HepG2 (cell line): ENCODE results near the gene TMEM222. TPM values are rescaled to one million over a fixed set of nuclear protein-coding genes. Genes with fewer than 3 reads are reported as not detected.
A peak's percentile ranks its signal among the peaks of the same experiment; 100 is the strongest.

Experiments used
- ATAC-seq: fragments of 200-7000 bp; cut with Tn5 transposase; 3 replicates; pipeline ENCODE4 v1.9.1; 2020; ENCODE audit warnings: mild to moderate bottlenecking, moderate library complexity
- BruUV-seq: library from RNA; stranded (reverse); fragments of 400-500 nt; replicated peaks from 2 replicates; lab custom pipeline; 2021; lab: Mats Ljungman, UMichigan
- CTCF ChIA-PET: fragments of 300-600 bp; formaldehyde crosslinking; extraction: SDS; loops from one replicate; lab custom pipeline; 2021; ENCODE audit warnings: low total read pairs, inconsistent platforms, low intra/inter-chr PET ratio; lab: Yijun Ruan, JAX
- POLR2A ChIA-PET: fragments of 350-600 bp; sonication (Branson Sonifier 250); formaldehyde crosslinking; loops from one replicate; lab custom pipeline; 2020; ENCODE audit warnings: antibody characterized with exemption, inconsistent platforms; lab: Yijun Ruan, JAX
- DNase-seq: peaks from one replicate; pipeline ENCODE4 v3.0.0-alpha.2; 2015; ENCODE audit warnings: low spot score
- FAIRE-seq: peaks from 3 replicates; lab custom pipeline; 2011; peaks lifted over from hg19 to GRCh38; lab: Jason Lieb, UNC
- H2AFZ ChIP-seq: one replicate; pipeline ENCODE4 v1.6.1; 2011; ENCODE audit warnings: low read length, inconsistent platforms
- H3K27ac ChIP-seq: fragments of 300-600 bp; 3 replicates; pipeline ENCODE4 v1.8.0; 2011; ENCODE audit warnings: mixed run types, mild to moderate bottlenecking, mixed read lengths, low read length, inconsistent platforms; ENCODE audit not compliant: insufficient read depth; ENCODE audit errors: extremely low read length
- H3K27me3 ChIP-seq, 2 experiments: fragments of 200-600 bp in 1 of 2; 2 replicates in 1 of 2; 3 replicates in 1 of 2; pipeline versions ENCODE4 v1.6.0 to v1.8.0; 2011; ENCODE audit warnings: low read length in 2 of 2, mild to moderate bottlenecking in 2 of 2, moderate library complexity in 2 of 2, inconsistent platforms in 1 of 2; ENCODE audit not compliant: insufficient read depth in 2 of 2, control insufficient read depth in 1 of 2
- H3K36me3 ChIP-seq, 2 experiments: fragments of 200-600 bp in 1 of 2; replicated peaks in 1 of 2; 2 replicates in 1 of 2; 3 replicates in 1 of 2; pipeline versions ENCODE4 v1.5.1 to v1.8.0; 2011; ENCODE audit warnings: low read length in 2 of 2, inconsistent platforms in 1 of 2; ENCODE audit not compliant: insufficient read depth in 2 of 2, control insufficient read depth in 1 of 2
- H3K4me1 ChIP-seq: 2 replicates; pipeline ENCODE4 v1.5.1; 2012; ENCODE audit warnings: low read length, inconsistent platforms; ENCODE audit not compliant: insufficient read depth
- H3K4me2 ChIP-seq: 2 replicates; pipeline ENCODE4 v1.6.0; 2011; ENCODE audit warnings: low read depth, low read length, inconsistent platforms
- H3K4me3 ChIP-seq, 3 experiments: fragments of 200-600 bp in 1 of 3; sonication (generic), shearing (Covaris generic) in 1 of 3; replicated peaks in 1 of 3; 2 replicates each; pipeline ENCODE4 v1.5.1; 2011 to 2016; ENCODE audit warnings: low read length in 3 of 3, inconsistent platforms in 2 of 3, low read depth in 2 of 3, mild to moderate bottlenecking in 2 of 3, control low read depth in 1 of 3, mixed read lengths in 1 of 3; ENCODE audit not compliant: insufficient read depth in 1 of 3
- H3K79me2 ChIP-seq: one replicate; pipeline ENCODE4 v1.6.1; 2011; ENCODE audit warnings: low read length, inconsistent platforms; ENCODE audit not compliant: insufficient read depth
- H3K9ac ChIP-seq: 2 replicates; pipeline ENCODE4 v1.6.0; 2011; ENCODE audit warnings: mild to moderate bottlenecking, low read depth, low read length, inconsistent platforms; ENCODE audit not compliant: insufficient read depth
- H3K9me3 ChIP-seq: 2 replicates; pipeline ENCODE4 v1.5.1; 2012; ENCODE audit warnings: mild to moderate bottlenecking, low read length
- H4K20me1 ChIP-seq: 2 replicates; pipeline ENCODE4 v1.6.0; 2011; ENCODE audit warnings: inconsistent platforms, mild to moderate bottlenecking, low read length, moderate library complexity; ENCODE audit not compliant: insufficient read depth
- ZBTB33 ChIP-seq: sonication (generic); formaldehyde crosslinking; IDR thresholded peaks from 2 replicates; pipeline ENCODE4 v1.4.0; 2020; ENCODE audit warnings: missing genetic modification reagents
- ZBTB38 ChIP-seq: sonication (generic); formaldehyde crosslinking; IDR thresholded peaks from 2 replicates; pipeline ENCODE4 v1.5.1; 2020; ENCODE audit warnings: mild to moderate bottlenecking, missing genetic modification reagents
- ZBTB8A ChIP-seq: sonication (generic); formaldehyde crosslinking; IDR thresholded peaks from 2 replicates; pipeline ENCODE4 v1.4.0; 2020; ENCODE audit warnings: mild to moderate bottlenecking, low read depth, missing genetic modification reagents, borderline replicate concordance
- ZFP1 ChIP-seq: IDR thresholded peaks from 2 replicates; pipeline ENCODE4 v1.6.1; 2016
- WGBS: methylation state at CpG from one replicate; pipeline ENCODE4 v1.1.6; 2017; ENCODE audit warnings: low lambda C conversion rate; 5-methylcytosine and 5-hydroxymethylcytosine counted together
- in situ Hi-C: cut with HindIII; loops from 2 replicates; pipeline ENCODE4 v1.10.0; 2017; ENCODE audit warnings: low pct_unique_long_range_greater_than_20kb; ENCODE audit not compliant: extremely low pct_ligation_motif_present
- intact Hi-C: fragments of 100-400 bp; cut with micrococcal nuclease; formaldehyde crosslinking; loops from one replicate; pipeline ENCODE4 v1.10.0; 2022; ENCODE audit not compliant: unreplicated experiment
- polyA plus RNA-seq, 8 experiments: library from polyadenylated mRNA; depleted of rRNA in 3 of 8; stranded (reverse) in 7 of 8; unstranded in 1 of 8; fragments of >200 nt; fragmentation: Illumina TruSeq in 4 of 8; extraction: Trizol in 4 of 8; gene quantifications; 2 replicates each; pipeline versions ENCODE4 v1.2.1 to v1.2.3, GENCODE V29; 2011 to 2016; ENCODE audit warnings: low read depth in 4 of 8, missing spikeins in 1 of 8, mixed read lengths in 1 of 8; ENCODE audit not compliant: insufficient read depth in 1 of 8
- total RNA-seq, 5 experiments: library from RNA; depleted of rRNA; stranded (reverse); fragments of >200 nt; fragmentation: Illumina TruSeq; extraction: Trizol; gene quantifications; 2 replicates each; pipeline ENCODE4 v1.2.3, GENCODE V29; 2016; ENCODE audit warnings: low read depth in 1 of 5

TMEM222 gene
- total and polyA plus RNA-seq, 2 of the 13 experiments (the other 11 are each of a cell fraction or from before 2014, with no cell fraction given): 22.7 to 29.6 TPM

- no peak overlapping the region for H3K4me2 ChIP-seq
- H3K27ac ChIP-seq: no peak overlapping the region
- H3K9ac ChIP-seq: no peak overlapping the region
- ATAC-seq (peak; percentile 24), DNase-seq (no peak), FAIRE-seq (no peak)
- H2AFZ ChIP-seq: no peak overlapping the region
- BruUV-seq: no TSS peak
- no peaks in the 10 kb centered on the region for H3K79me2 ChIP-seq
- WGBS: 93% methylated on average over 27 of the region's 37 CpGs
- H3K4me3 ChIP-seq: peak overlapping the region in 1 of 3 experiments; percentile 61; a peak in 1 of 6 replicates
- no peaks in the 10 kb centered on the region for H4K20me1 ChIP-seq
- H3K4me1 ChIP-seq: peaks cover 13% of the 10 kb centered on the region
- 0 out of 5 replicates have a peak, but pooled peaks cover 0 to 2% of the 10 kb centered on the region in 2 experiments for H3K36me3 ChIP-seq
- POLR2A ChIA-PET: no interaction called here
- CTCF ChIA-PET: interaction anchor here (1.0 to 2.1 kb wide), 5 partner anchors 16 to 56 kb away, joined by 3 to 19 read pairs (median 6); no protein-coding TSS in a partner anchor
- TF ChIP-seq ZFP1 (CRISPR knock-in tag) (no peak), ZBTB38 (CRISPR knock-in tag) (peak; percentile 48; the same call in 1 of the 2 replicates), ZBTB33 (CRISPR knock-in tag) (peak; percentile 98), ZBTB8A (CRISPR knock-in tag) (no peak)
- in situ Hi-C loops: loop anchor here (5.0 kb wide), 1 partner anchor 36 kb away; the partner anchor contains the start of gene GPR3
- no peaks in the 10 kb centered on the region for H3K9me3 ChIP-seq
- H3K27me3 ChIP-seq: no peaks in the 10 kb centered on the region
- intact Hi-C loops: loop anchor here (1.0 kb wide), 3 partner anchors 17 to 39 kb away; no protein-coding TSS in a partner anchor
Observed at GRCh38 chr1:27356619-27357280, 34.8 kb downstream of the TMEM222 start.
